Ramos (cell line): Measurements from ENCODE around the gene INSL3.
"Not testable (repeated sequence)": the region's sequence is repeated elsewhere in the genome, so short reads cannot be mapped to it uniquely, and the experiment has no call there.

Source experiments
- in situ Hi-C: fragments of 300-500 bp; cut with MboI; formaldehyde crosslinking; loops from one replicate; pipeline ENCODE4 v1.14.3; 2022; ENCODE audit warnings: low sequenced_read_pairs; ENCODE audit not compliant: unreplicated experiment

Gene INSL3

DNA sequence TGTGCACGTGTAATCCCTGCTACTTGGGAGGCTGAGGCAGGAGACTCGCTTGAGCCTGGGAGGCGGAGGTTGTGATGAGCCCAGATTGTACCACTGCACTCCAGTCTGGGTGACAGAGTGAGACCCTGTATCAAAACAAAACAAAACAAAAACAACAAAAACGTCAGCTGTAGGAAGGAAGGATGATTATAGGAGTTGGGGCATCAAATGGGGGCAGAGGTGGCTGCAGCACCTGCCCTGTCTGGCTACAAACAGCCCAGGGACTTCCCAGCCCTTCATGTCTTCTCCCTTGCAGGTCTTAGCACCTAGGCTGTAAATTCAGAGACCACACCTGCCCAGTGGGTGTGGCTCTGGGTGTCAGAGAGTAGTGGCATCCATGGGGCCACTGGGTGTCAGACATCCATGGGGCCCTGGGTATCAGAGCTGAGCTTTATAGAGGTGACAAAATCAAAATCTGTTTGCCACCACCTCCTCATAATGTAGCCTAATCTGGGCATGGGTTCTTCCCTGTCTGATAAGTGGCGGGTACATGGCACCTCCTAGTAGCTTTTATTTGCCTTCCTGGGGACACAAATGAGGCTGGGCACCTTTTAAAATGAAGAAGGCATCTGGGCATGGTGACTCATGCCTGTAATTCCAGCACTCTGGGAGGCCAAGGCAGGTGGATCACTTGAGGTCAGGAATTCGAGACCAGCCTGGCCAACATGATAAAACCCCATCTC lies 31.1 kb downstream of the INSL3 start:
- in situ Hi-C loops = no loop called here

DNA sequence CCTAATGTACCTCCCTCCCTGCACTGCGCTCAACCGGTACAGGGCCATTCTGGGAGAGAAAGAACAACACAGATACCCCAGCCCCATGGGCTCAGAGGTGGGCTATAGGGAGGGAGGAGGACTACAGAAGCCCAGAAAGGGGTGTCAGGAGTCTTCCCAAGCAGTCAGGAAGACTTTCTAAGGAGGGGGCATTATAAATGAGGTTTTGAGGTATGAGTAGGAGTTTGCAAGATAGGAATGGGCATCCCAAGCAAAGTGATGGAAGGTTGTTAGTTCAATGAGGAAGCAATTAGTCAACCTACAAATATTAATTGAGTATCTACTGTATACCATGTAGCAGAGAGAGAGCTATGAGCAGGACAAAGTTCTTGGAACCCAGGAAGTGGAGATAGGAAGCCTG lies 32.7 kb downstream of the INSL3 start:
- in situ Hi-C loops = no loop called here

DNA sequence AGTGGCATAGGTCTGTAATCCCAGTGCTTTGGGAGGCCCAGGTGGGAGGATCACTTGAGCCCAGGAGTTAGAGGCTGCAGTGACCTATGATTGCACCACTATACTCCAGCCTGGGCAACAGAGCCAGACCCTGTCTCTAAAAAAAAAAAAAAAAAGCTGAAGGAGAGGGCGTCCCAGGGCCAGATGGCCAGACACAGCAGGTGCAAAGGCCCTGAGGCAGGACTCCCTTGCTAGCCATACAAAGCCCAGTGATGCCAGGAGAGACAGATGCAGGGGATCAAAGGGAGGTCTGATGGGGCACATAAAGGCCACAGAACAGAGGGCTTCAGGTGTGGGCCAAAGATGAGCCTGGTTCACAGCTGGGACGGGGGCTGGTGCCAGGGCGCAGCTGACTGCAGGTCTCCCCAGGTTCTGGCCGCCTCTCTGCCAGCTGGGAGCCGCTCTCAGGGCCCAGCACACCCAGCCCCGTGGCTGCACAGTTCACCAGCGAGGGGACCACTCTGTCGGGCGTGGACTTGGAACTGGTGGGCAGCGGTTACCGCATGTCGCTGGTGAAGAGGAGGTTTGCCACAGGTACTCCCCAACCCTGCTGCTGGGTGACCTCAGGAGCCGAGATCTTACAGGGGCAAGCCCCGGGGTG lies 33.9 kb downstream of the INSL3 start:
- in situ Hi-C loops = no loop called here

- in situ Hi-C loops = no loop called here
Observed at GRCh38 chr19:17784201-17785008, 36.9 kb downstream of the INSL3 start.

- in situ Hi-C loops = not testable (repeated sequence)
Observed at GRCh38 chr19:17783721-17784120, 37.6 kb downstream of the INSL3 start.

GRCh38 chr19:17780781-17781180 lies 40.5 kb downstream of the INSL3 start:
- in situ Hi-C loops = no loop called here

DNA sequence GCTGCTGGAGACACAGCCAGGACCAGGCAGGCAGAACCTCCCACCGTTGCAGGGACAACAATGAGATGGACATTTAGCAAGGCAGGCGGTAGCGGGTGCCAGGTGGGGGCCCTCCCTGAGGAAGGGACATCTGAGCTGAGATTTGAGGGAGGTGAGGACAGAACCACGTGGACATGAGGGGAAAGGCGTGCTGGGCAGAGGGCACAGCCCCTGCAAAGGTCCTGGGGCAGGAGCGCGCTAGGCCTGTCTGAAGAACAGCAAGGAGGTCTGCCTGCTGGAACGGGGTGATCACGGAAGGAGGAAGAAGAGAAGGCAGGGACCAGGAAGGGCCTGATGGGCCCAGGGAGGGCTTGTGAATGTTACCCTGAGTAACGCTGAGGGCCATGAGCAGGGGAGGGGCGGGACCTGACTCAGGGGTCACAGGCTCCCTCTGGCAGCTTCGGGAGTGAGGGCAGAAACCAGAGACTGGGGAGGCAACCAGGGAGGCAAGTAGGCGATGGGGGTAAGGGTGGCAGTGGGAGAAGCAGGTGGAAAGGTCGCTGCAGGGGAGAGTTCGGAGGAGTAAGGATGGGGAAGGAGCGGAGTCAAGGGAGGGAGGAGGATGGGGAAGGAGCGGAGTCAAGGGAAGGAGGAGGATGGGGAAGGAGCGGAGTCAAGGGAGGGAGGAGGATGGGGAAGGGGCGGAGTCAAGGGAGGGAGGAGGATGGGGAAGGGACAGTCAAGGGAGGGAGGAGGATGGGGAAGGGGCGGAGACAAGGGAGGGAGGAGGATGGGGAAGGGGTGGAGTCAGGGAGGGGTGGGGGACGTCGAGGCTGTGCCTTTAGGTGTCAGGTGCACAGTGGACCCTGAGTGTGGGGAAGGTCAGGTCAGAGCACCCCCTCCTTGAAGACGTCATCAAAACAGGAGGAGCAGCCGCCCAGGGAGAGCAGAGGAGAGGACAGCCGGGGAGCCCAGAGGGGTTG lies 42.1 kb downstream of the INSL3 start:
- in situ Hi-C loops = no loop called here

GRCh38 chr19:17778251-17778967 lies 42.9 kb downstream of the INSL3 start:
- in situ Hi-C loops = no loop called here

- in situ Hi-C loops = not testable (repeated sequence)
Observed at GRCh38 chr19:17777840-17778239, 43.5 kb downstream of the INSL3 start.

- in situ Hi-C loops = no loop called here
Observed at GRCh38 chr19:17775991-17776803, 45.1 kb downstream of the INSL3 start.

GRCh38 chr19:17775245-17775927 lies 45.9 kb downstream of the INSL3 start:
- in situ Hi-C loops = no loop called here

DNA sequence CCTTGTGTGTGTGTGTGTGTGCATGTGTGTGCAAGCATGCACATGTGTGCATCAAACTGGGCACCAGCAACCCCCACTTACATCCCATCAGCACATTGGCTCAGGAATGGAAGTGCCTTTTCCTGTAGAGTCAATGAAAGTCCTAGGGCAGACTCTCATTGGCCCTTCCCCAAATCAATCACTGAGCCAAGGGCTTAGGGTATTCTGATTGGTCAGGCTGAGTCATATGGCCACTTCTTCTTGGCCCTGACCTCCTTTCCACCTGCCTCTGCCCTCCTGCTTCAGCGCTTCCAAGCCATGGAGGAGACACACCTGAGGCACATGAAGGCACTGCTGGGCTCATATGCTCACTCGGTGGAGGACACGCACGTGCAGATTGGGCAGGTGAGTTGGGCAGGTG lies 49.1 kb downstream of the INSL3 start:
- in situ Hi-C loops = no loop called here

DNA sequence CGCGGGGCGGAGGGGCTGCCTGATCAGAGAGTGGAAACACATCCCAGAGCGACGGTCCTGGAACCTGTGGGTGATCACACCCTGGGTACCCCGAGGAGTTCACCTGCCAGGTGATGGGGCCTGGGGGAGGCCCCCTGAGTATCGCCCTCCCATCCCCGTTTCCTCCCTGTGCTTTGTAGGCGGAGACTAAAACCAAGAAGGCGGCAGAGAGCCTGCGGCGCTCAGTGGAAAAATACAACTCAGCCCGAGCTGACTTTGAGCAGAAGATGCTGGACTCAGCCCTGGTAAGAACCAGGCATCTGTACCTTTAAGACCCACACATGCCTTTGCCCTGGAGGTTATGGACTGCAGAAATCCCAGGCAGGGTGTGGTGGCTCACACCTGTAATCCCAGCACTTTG lies 50.7 kb downstream of the INSL3 start:
- in situ Hi-C loops = no loop called here

GRCh38 chr19:17767559-17767958 lies 53.8 kb downstream of the INSL3 start:
- in situ Hi-C loops = loop anchor here (5.0 kb wide), 1 partner anchor 45 kb away; no protein-coding TSS in a partner anchor

- in situ Hi-C loops = loop anchor here (5.0 kb wide), 1 partner anchor 44 kb away; no protein-coding TSS in a partner anchor
Observed at GRCh38 chr19:17766543-17767131, 54.7 kb downstream of the INSL3 start.
